HPDE6-E6E7 (cell line): Measurements from ENCODE around the gene ERICH4.
"Not testable (repeated sequence)": the region's sequence is repeated elsewhere in the genome, so short reads cannot be mapped to it uniquely, and the experiment has no call there.

Experiments
- DNase-seq: peaks from one replicate; pipeline ENCODE4 v3.0.0; 2011; ENCODE audit warnings: missing footprints; ENCODE audit errors: extremely low spot score

Gene ERICH4, protein sequence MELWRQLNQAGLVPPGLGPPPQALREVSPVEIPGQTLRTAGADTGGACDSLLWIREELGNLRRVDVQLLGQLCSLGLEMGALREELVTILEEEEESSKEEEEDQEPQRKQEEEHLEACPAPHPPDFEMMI

GRCh38 chr19:41442473-41443355 lies at the start of gene ERICH4:
Gene ERICH4, plus strand, starts transcription at chr19:41443156. Its CDS starts 14 bp downstream, at chr19:41443170.
- no peak for DNase-seq

DNA sequence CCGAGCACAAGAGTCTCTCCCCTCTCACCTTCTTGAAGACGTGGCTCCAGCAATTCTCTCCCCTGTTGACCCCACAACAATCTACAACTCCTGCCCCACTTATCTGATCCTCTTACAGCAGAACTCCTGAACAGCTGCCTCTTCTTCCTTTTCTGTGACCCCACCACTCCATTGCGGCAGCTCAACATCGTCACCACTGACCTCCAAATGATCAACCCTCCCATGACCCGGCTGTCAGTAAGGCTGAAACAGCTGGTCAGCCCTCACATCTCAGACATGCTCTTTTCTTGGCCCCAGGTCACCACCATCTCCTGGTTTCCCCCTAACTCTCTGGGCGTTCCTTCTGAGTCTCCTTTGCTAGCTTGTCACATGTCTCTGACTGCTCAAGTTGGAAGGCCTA lies 47.6 kb upstream of the ERICH4 start:
- DNase-seq = no peak

DNA sequence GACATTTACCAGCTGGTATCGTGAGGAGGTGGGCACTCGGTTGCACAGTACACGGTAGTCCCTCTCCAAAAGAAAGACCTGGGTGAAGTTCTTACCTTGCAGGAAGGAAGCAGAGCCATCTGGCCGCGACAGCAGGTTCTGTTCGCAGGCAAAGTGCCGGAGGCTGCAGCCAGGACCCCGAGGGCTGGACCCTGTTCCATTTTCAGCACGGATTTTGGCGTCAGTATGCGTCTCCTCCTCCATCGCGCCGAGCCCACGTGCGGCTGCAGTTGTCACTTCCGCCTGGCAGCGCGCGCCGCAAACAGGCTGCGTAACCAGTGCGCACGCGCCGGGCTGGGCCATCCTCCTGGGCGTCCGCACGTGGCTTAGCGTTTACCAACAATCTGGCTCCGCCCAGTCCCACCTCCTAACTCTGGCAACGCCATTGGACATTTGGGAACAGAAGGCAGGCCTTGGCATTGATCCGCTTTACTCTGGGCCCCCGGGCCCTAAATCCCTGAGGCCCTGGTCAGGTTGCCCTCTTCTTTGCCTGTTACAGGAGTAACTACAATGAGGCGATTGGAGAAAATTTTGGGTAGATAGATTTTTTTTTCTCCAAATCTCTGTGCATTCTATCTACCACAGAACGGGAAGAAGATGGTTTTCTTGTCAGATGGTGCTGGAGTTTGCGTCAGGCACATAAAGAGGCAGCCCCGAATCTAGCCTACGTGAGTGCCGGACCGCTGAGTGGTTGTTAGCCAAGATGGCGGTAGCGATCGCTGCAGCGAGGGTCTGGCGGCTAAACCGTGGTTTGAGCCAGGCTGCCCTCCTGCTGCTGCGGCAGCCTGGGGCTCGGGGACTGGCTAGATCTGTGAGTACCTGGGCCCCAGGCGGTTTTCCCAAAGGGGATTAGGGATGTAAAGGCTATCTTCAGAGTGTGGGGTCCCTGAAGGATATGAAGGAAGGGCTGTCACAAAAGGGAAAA lies 45.6 kb upstream of the ERICH4 start, which contains the start of the genes BCKDHA and EXOSC5:
Gene BCKDHA (plus strand): TSS at position 733 of the 964 bp plus-strand sequence. CDS start 10 bp downstream, at position 743.
Gene EXOSC5 (minus strand): TSS at position 274 of the 964 bp plus-strand sequence. CDS start 31 bp downstream, at position 243.
- DNase-seq = peak; percentile 95

GRCh38 chr19:41398050-41398418 lies 44.9 kb upstream of the ERICH4 start:
- no peak for DNase-seq

DNA sequence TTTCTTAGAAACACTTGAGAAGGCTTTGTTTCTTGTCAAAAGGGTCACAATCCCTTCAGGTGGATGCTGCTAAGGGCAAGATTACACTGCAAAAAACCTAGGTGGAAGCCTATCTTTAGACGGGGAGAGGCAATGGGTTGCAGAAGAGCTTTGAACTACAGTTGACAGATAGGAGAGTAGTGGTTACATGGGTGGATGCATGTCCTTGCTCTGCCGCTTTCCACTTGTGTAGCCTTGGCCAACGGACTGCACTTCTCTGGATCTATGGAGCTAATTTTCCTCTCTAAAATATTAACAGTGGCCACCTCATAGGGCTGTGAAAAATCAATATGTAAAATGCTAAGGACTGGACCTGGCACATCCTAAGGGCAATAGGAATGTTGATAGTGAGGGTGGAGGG lies 44.4 kb upstream of the ERICH4 start:
- no peak for DNase-seq

- DNase-seq = no peak
Measured at GRCh38 chr19:41399091-41399490, 43.9 kb upstream of the ERICH4 start.

DNA sequence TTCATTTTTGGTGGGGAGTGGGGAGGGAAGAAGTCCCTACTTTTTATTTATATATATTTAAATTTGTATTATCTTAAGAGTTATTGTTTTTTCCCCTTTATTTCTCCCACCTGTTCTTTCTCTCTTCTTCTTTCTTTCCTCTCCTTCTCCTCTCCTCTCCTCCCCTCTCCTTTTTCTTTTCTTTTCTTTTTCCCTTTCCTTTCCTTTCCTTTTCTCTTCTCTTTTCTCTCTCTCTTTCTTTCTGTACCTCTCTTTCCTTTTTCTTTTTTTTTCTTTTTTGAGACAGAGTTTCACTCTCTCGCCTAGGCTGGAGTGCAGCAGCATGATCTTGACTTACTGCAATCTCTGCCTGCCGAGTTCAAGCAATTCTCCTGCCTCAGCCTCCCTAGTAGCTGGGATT lies 43.4 kb upstream of the ERICH4 start:
- DNase-seq = no peak

DNA sequence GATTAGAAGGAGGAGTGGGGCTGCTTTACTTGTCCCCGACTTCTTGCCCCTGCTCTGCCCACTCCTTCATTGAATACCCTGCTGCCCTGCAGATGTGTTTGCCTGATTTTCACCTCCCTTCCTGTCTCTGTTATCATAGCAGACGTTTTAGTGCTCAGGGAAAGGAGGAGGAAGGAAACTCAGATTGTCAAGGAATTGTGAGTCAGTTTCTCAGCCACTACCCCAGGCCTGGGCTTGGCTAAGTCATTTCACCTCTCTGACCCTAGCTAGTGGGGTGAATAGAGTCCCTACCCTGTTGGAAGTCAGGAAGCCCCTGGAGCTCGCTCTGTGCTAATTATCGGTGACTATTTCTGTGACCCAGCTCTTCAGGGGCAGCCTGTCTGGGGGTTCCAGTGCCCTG lies 41.5 kb upstream of the ERICH4 start:
- DNase-seq = no peak

DNA sequence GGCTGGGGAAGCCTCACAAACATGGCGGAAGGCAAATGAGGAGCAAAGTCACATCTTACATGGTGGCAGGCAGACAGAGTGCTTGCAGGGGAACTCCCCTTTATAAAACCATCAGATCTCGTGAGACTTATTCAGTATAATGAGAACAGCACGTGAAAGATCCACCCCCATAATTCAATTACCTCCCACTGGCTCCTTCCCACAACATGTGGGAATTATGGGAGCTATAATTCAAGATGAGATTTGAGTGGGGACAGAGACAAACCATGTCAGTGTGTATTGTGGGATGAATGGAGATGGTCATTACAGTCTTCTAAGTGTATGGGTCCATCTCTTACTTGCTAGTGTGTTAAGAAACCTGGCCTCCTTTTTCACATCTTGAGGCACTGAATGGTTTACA lies 40.9 kb upstream of the ERICH4 start:
- DNase-seq = no peak

DNA sequence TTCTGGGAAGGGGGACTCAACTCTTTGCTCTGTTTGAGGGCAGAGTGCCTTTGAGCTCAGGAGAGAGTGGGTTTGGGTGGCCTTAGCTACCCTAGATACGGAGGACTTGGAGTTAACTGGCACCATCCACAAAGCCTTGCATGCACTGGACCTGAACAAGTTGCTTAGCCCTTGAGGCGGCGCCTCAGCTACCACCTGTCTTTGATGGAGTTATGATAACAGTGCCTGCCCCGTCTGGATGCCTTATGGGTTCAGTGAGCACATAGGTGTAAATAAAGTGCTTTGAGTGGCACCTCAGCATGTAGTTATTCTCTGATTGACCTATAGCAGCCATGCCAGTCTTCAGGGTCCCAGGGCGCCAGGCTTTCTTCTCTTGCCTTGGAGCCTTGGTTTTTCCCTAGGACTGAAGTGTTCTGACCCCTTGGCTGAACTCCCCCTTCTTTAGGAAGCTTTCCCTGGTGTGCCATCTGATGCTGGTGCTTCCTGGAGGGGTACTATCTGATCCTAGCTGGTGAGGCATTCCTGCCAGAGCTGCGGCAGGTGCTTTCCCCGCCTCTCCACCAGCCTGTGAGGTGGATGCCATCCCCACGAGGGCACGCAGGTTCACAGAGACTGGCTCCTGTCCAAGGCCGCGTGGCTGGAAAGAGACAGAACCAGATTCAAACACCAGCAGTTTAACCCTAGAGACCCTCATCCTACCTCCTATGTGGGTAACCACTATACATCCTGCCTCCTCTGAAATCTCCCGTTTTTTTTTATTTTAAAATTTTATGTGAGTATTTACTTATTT lies 39.6 kb upstream of the ERICH4 start:
- no peak for DNase-seq

DNA sequence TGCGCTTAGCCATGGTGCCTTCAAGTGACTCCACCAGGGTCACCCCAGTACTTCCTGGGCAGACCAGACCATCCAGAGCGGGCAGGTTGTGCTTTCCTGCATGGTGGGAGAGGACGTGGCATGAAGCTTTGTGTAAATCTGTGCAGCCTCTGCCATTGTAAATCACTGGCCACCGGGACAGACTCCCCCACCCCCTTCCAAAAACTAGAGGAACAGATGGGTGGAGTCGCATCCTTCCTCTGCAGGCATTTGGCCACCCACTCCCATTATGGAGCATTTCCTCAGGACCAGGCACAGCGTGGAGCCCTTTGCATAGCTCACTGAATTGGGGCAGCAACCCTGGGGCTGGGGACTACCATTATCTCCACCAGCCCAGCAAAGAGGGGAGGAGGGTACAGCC lies 37.2 kb upstream of the ERICH4 start:
- DNase-seq = no peak

DNA sequence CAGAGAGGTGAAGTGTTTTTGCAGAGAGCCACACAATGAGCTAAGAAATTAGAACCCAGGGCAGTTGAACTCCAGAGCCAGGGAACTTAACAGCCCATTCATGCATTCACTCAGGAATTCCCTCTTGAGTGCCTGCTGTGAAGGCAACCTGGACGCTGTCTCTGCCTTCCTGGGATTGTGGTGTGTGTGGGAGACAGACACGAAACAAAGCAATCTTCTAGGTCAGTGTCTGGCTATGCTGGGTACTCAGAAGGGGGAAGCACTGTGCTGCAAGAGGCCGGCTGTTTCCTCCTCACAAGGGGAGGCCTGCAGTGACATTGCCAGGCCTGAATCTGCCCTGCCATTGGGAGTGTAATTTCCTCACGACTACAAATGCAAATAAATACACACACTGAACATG lies 35.7 kb upstream of the ERICH4 start:
- no peak for DNase-seq

DNA sequence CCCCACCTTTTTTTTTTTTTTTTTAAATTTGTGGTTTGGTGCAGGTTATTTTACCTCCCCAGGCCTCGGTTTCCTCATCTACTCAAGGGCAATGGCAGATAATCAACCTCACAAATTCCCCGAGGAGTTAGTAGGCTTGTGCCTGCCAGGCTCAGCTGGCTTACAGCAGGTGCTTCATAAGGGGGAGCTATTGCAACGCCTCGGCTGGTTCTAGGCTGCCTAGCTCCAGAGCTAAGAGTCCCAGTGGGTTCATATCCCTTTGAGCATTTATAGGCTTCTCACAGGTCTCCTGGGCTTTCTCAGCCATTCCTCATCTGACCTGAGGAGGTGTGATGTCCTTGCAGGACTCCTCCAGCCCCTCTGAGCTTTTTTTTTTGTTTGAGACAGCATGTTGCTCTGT lies 34.7 kb upstream of the ERICH4 start:
- no peak for DNase-seq

GRCh38 chr19:41408846-41409245 lies 34.1 kb upstream of the ERICH4 start:
- not testable (repeated sequence) for DNase-seq

DNA sequence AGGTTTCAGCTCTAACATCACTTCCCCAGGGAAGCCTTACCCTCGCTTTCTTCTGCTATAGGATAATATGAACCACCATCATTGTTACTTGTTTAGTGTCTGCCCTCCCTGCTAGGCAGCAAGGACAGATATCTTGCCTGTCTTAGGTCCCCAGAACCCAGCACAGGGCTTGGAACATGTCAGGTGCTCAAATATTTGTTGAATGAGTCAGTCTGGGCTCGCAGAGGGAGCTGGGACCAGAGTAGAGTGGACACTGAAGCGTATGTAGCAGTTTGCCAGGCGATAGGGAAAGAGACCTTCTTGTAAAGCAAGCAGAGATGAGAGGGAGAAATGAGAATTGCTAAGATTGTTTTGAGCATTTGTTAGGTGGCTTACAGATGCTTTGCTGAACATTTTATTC lies 33.7 kb upstream of the ERICH4 start:
- peak; percentile 26 for DNase-seq

GRCh38 chr19:41410336-41411054 lies 32.5 kb upstream of the ERICH4 start:
- no peak for DNase-seq

GRCh38 chr19:41411100-41411967 lies 31.6 kb upstream of the ERICH4 start:
- DNase-seq = no peak

DNA sequence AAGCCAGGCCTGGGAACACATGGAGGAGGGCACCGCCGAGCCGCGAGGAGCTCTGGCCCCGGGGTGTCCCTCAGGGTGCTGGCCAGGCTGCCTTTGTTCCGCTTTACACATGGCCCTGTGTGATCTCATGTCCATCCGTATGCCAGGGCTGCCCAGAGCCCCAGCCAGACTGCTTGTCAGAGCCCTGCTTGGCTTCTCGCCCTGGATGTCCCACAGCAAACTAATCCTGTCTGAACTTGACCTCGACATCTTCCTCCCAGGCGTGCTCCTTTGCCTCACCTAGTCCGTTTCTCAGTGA lies 31.0 kb upstream of the ERICH4 start:
- DNase-seq = no peak

- DNase-seq = no peak
Measured at GRCh38 chr19:41412953-41413352, 30.0 kb upstream of the ERICH4 start.

- no peak for DNase-seq
Measured at GRCh38 chr19:41413947-41414346, 29.0 kb upstream of the ERICH4 start.
